OCI-LY7 (cell line): ENCODE results near the gene RHEX. TPM values are rescaled to one million over a fixed set of nuclear protein-coding genes. Genes with fewer than 3 reads are reported as not detected.
"Not testable (repeated sequence)": the region's sequence is repeated elsewhere in the genome, so short reads cannot be mapped to it uniquely, and the experiment has no call there.

Source experiments
- BruUV-seq: library from RNA; stranded (reverse); fragments of 400-500 nt; replicated peaks from 2 replicates; lab custom pipeline; 2021; lab: Mats Ljungman, UMichigan
- CTCF ChIA-PET: fragments of 300-600 bp; sonication (Branson Sonifier 250); formaldehyde crosslinking; loops from one replicate; lab custom pipeline; 2022; ENCODE audit warnings: antibody characterized with exemption; ENCODE audit not compliant: unreplicated experiment; lab: Charles Lee
- POLR2A ChIA-PET: fragments of 300-600 bp; sonication (Branson Sonifier 250); formaldehyde crosslinking; loops from one replicate; lab custom pipeline; 2022; ENCODE audit warnings: antibody characterized with exemption; lab: Charles Lee
- DNase-seq: peaks from one replicate; pipeline ENCODE4 v3.0.0-alpha.2; 2015; ENCODE audit warnings: low spot score
- H2AFZ ChIP-seq: fragments of 200-600 bp; sonication (generic), shearing (Covaris generic); 2 replicates; pipeline ENCODE4 v1.6.1; 2014; ENCODE audit warnings: mild to moderate bottlenecking, antibody characterized with exemption, low read length, moderate library complexity
- H3K27ac ChIP-seq: fragments of 200-600 bp; sonication (generic); 2 replicates; pipeline ENCODE4 v1.5.1; 2014; ENCODE audit warnings: mixed run types, low read depth, mild to moderate bottlenecking, moderate library complexity, low read length, inconsistent platforms; ENCODE audit not compliant: poor library complexity, severe bottlenecking
- H3K36me3 ChIP-seq: fragments of 200-600 bp; sonication (generic); 2 replicates; pipeline ENCODE4 v1.6.1; 2014; ENCODE audit warnings: mild to moderate bottlenecking, antibody characterized with exemption, low read length, moderate library complexity, mixed read lengths; ENCODE audit not compliant: insufficient read depth
- H3K4me1 ChIP-seq: fragments of 200-600 bp; sonication (generic); 2 replicates; pipeline ENCODE4 v1.5.1; 2014; ENCODE audit warnings: mild to moderate bottlenecking, low read length; ENCODE audit not compliant: insufficient read depth, poor library complexity, severe bottlenecking
- H3K4me2 ChIP-seq: fragments of 200-600 bp; sonication (generic); 2 replicates; pipeline ENCODE4 v1.6.1; 2014; ENCODE audit warnings: mild to moderate bottlenecking, low read length
- H3K4me3 ChIP-seq: fragments of 200-600 bp; sonication (generic); 2 replicates; pipeline ENCODE4 v1.5.1; 2014; ENCODE audit warnings: mild to moderate bottlenecking, low read depth, low read length; ENCODE audit not compliant: poor library complexity, severe bottlenecking
- H3K79me2 ChIP-seq: fragments of 200-600 bp; sonication (generic); 2 replicates; pipeline ENCODE4 v1.6.1; 2016; ENCODE audit warnings: low read depth, mild to moderate bottlenecking, low read length, moderate library complexity, mixed read lengths; ENCODE audit not compliant: insufficient read depth
- H3K9me2 ChIP-seq: fragments of 200-600 bp; sonication (generic); 2 replicates; pipeline ENCODE4 v1.6.1; 2016; ENCODE audit warnings: mild to moderate bottlenecking, low read length, mixed read lengths; ENCODE audit not compliant: insufficient read depth
- H3K9me3 ChIP-seq: fragments of 200-600 bp; sonication (generic); 2 replicates; pipeline ENCODE4 v1.6.1; 2014; ENCODE audit warnings: mild to moderate bottlenecking, mixed run types, low read length, mixed read lengths
- H4K20me1 ChIP-seq: fragments of 200-600 bp; sonication (generic); 2 replicates; pipeline ENCODE4 v1.6.1; 2014; ENCODE audit warnings: mild to moderate bottlenecking, antibody characterized with exemption, low read length, moderate library complexity, mixed read lengths; ENCODE audit not compliant: insufficient read depth
- CTCF ChIP-seq: fragments of 200-600 bp; sonication (generic); conservative IDR thresholded peaks from 2 replicates; pipeline ENCODE4 v1.5.1; 2014; ENCODE audit warnings: mild to moderate bottlenecking, antibody characterized with exemption, low read length, moderate library complexity, mixed read lengths
- EZH2phosphoT487 ChIP-seq: fragments of 200-600 bp; sonication (generic); IDR thresholded peaks from 2 replicates; pipeline ENCODE4 v1.6.1; 2018; ENCODE audit warnings: low read depth, borderline replicate concordance, mild to moderate bottlenecking, mixed run types, antibody characterized with exemption, low read length, moderate library complexity, mixed read lengths
- intact Hi-C: fragments of 100-400 bp; cut with micrococcal nuclease; formaldehyde crosslinking; loops from one replicate; pipeline ENCODE4 v1.10.0; 2022; ENCODE audit not compliant: unreplicated experiment
- total RNA-seq, 2 experiments: library from RNA; depleted of rRNA in 1 of 2; stranded (reverse); fragments of >200 nt in 1 of 2; shearing (Covaris generic) in 1 of 2; gene quantifications; 2 replicates each; pipeline ENCODE4 v1.2.3, GENCODE V29; 2014 to 2022

The RHEX gene
- total RNA-seq, 2 experiments from 2014 or later = 5.0 to 9.9 TPM

GRCh38 chr1:206064501-206064900, 11.5 kb downstream of the RHEX start:
- H3K4me2 ChIP-seq, H3K9me3 ChIP-seq, DNase-seq, CTCF ChIA-PET, H2AFZ ChIP-seq, BruUV-seq, POLR2A ChIA-PET, H4K20me1 ChIP-seq, intact Hi-C loops, H3K9me2 ChIP-seq, H3K4me3 ChIP-seq, H3K27ac ChIP-seq: not testable (repeated sequence)
- H3K4me1 ChIP-seq = peaks cover 44% of the 10 kb centered on the region
- peaks cover 25% of the 10 kb centered on the region for H3K79me2 ChIP-seq
- H3K36me3 ChIP-seq = peaks cover 82% of the 10 kb centered on the region

- no peak overlapping the region for H3K4me3 ChIP-seq
- no peaks in the 10 kb centered on the region for H3K9me2 ChIP-seq
- no TSS peak for BruUV-seq
- H3K27ac ChIP-seq = peak overlapping the region; percentile 30
- ChIA-PET POLR2A (no interaction called here), CTCF (no interaction called here)
- TF ChIP-seq EZH2phosphoT487 (no peak), CTCF (no peak)
- peaks cover 14% of the 10 kb centered on the region; the same call in 1 of the 2 replicates for H3K79me2 ChIP-seq
- H3K36me3 ChIP-seq = peaks cover 82% of the 10 kb centered on the region
- no peak overlapping the region for H2AFZ ChIP-seq
- no peaks in the 10 kb centered on the region for H4K20me1 ChIP-seq
- H3K9me3 ChIP-seq = no peaks in the 10 kb centered on the region
- H3K4me2 ChIP-seq = no peak overlapping the region
- peaks cover 33% of the 10 kb centered on the region for H3K4me1 ChIP-seq
- DNase-seq = no peak
- intact Hi-C loops = no loop called here
These were observed 12.7 kb downstream of the RHEX start for GRCh38 chr1:206065547-206066145.

- H3K79me2 ChIP-seq = peaks cover 9% of the 10 kb centered on the region; the same call in 1 of the 2 replicates
- ChIA-PET CTCF (no interaction called here), POLR2A (interaction anchor here (1.2 kb wide), 2 partner anchors 15 to 30 kb away, joined by 3 to 5 read pairs; no protein-coding TSS in a partner anchor)
- no peaks in the 10 kb centered on the region for H4K20me1 ChIP-seq
- peak; percentile 58 for DNase-seq
- H3K4me3 ChIP-seq = no peak overlapping the region
- peak overlapping the region; percentile 28 for H3K4me2 ChIP-seq
- BruUV-seq = no TSS peak
- H3K9me2 ChIP-seq = no peaks in the 10 kb centered on the region
- no peaks in the 10 kb centered on the region for H3K9me3 ChIP-seq
- peaks cover 82% of the 10 kb centered on the region for H3K36me3 ChIP-seq
- intact Hi-C loops = no loop called here
- peaks cover 33% of the 10 kb centered on the region for H3K4me1 ChIP-seq
- H3K27ac ChIP-seq = peak overlapping the region; percentile 30
- TF ChIP-seq EZH2phosphoT487 = no peak
- no peak for TF ChIP-seq CTCF
- no peak overlapping the region for H2AFZ ChIP-seq
These were observed 13.7 kb downstream of the RHEX start for GRCh38 chr1:206066479-206067171.
